Panc1 (cell line): ENCODE measurements around the gene INS. TPM values are rescaled to one million over a fixed set of nuclear protein-coding genes. Genes with fewer than 3 reads are reported as not detected.

Source experiments
- ATAC-seq: fragments of 200-7000 bp; cut with Tn5 transposase; 2 replicates; pipeline ENCODE4 v1.9.1; 2020; ENCODE audit warnings: mild to moderate bottlenecking, moderate library complexity
- BruUV-seq: library from RNA; stranded (reverse); fragments of 400-500 nt; replicated peaks from 2 replicates; lab custom pipeline; 2021; lab: Mats Ljungman, UMichigan
- CTCF ChIA-PET: fragments of 300-600 bp; sonication (Branson Sonifier 250); formaldehyde crosslinking; loops from one replicate; lab custom pipeline; 2022; ENCODE audit warnings: antibody characterized with exemption; lab: Charles Lee
- POLR2A ChIA-PET: fragments of 300-600 bp; sonication (Branson Sonifier 250); formaldehyde crosslinking; loops from one replicate; lab custom pipeline; 2022; ENCODE audit warnings: antibody characterized with exemption; lab: Charles Lee
- DNase-seq: peaks from one replicate; pipeline ENCODE4 v3.0.0-alpha.2; 2010; ENCODE audit warnings: low read depth, low spot score
- H3K27ac ChIP-seq: 2 replicates; pipeline ENCODE4 v1.5.1; 2011; ENCODE audit warnings: mild to moderate bottlenecking, low read length, inconsistent platforms
- H3K27me3 ChIP-seq: fragments of 200-500 bp; sonication (Bioruptor generic); 2 replicates; pipeline ENCODE4 v1.6.0; 2014; ENCODE audit warnings: low read length, inconsistent platforms; ENCODE audit not compliant: control insufficient read depth, insufficient read depth
- H3K36me3 ChIP-seq: fragments of 200-500 bp; sonication (Bioruptor generic); 2 replicates; pipeline ENCODE4 v1.5.1; 2014; ENCODE audit warnings: inconsistent platforms, mild to moderate bottlenecking, low read length, moderate library complexity; ENCODE audit not compliant: control insufficient read depth, insufficient read depth
- H3K4me1 ChIP-seq: 2 replicates; pipeline ENCODE4 v1.5.1; 2011; ENCODE audit warnings: inconsistent platforms, mild to moderate bottlenecking, low read length, moderate library complexity; ENCODE audit not compliant: control insufficient read depth, insufficient read depth
- H3K4me3 ChIP-seq, 2 experiments: 2 replicates each; pipeline ENCODE4 v1.5.1; 2011 to 2012; ENCODE audit warnings: low read depth in 2 of 2, low read length in 2 of 2, mild to moderate bottlenecking in 2 of 2, inconsistent platforms in 1 of 2, moderate library complexity in 1 of 2
- H3K9me3 ChIP-seq: fragments of 200-500 bp; sonication (Bioruptor generic); 2 replicates; pipeline ENCODE4 v1.5.1; 2014; ENCODE audit warnings: low read depth, mild to moderate bottlenecking, inconsistent platforms, low read length, moderate library complexity; ENCODE audit not compliant: control insufficient read depth, insufficient read depth
- POLR2AphosphoS5 ChIP-seq: IDR thresholded peaks from 2 replicates; pipeline ENCODE4 v1.6.1; 2012; ENCODE audit warnings: mild to moderate bottlenecking, low read depth, low read length, moderate library complexity
- SIN3A ChIP-seq: IDR thresholded peaks from 2 replicates; pipeline ENCODE4 v1.6.1; 2012; ENCODE audit warnings: low read depth, mild to moderate bottlenecking, low read length, moderate library complexity, borderline replicate concordance; ENCODE audit not compliant: insufficient read depth
- TCF7L2 ChIP-seq: IDR thresholded peaks from 2 replicates; pipeline ENCODE4 v1.6.1; 2011; ENCODE audit warnings: mild to moderate bottlenecking, low read depth, low read length, inconsistent platforms
- in situ Hi-C: cut with HindIII; loops from 2 replicates; pipeline ENCODE4 v1.10.0; 2016; ENCODE audit warnings: low sequenced_read_pairs, low pct_unique_long_range_greater_than_20kb
- intact Hi-C: fragments of 100-400 bp; cut with micrococcal nuclease; formaldehyde crosslinking; loops from one replicate; pipeline ENCODE4 v1.10.0; 2022; ENCODE audit not compliant: unreplicated experiment
- total RNA-seq: library from RNA; stranded (reverse); gene quantifications from one replicate; pipeline ENCODE4 v1.2.1, GENCODE V29; 2021; ENCODE audit not compliant: unreplicated experiment
- TF ChIP-seq, protein P1 (sequence below): fragments of 450-650 bp; IDR thresholded peaks from 2 replicates; pipeline ENCODE4 v1.5.1; 2017; ENCODE audit warnings: mild to moderate bottlenecking
- TF ChIP-seq, protein P2 (sequence below), 2 experiments: IDR thresholded peaks; 2 replicates each; pipeline ENCODE4 v1.6.1; 2011 to 2012; ENCODE audit warnings: low read depth in 2 of 2, control low read depth in 1 of 2, low read length in 1 of 2, mild to moderate bottlenecking in 1 of 2, moderate library complexity in 1 of 2; ENCODE audit not compliant: insufficient read depth in 1 of 2

The INS gene
- total RNA-seq, 1 experiment from 2014 or later: not detected

DNA sequence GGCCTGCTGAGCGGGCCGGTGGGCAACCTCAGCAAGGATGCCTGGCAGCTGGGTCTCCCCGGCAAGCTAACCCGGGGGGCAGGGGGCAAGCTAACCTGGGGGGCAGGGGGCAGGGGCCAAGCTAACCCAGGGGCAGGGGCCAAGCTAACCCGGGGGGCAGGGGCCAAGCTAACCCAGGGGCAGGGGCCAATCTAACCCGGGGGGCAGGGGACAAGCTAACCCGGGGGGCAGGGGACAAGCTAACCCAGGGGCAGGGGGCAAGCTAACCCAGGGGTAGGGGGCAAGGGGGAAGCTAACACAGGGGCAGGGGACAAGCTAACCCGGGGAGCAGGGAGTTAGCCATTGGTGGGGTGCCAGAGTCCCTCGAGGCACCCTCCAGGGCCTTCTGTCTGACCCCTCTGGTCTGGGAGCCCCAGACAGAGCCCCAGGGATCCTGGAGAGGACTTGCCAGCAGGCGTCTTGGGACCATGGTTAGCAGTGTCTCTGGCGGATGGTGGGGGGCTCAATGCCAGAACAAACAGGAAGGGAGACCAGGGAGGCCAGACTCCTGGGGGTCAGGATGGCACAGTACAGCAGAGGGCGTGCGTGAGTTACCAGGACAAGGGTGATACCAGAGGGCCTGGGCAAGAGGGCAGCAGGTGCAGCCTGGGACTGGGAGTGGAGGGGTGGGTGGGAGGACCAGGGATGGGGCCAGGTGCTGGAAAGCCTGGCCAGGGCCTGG lies 37.9 kb downstream of the INS start:
- no peak overlapping the region for H3K27ac ChIP-seq
- H3K36me3 ChIP-seq: no peaks in the 10 kb centered on the region
- peaks cover 1% of the 10 kb centered on the region; the same call in 1 of the 2 replicates for H3K27me3 ChIP-seq
- intact Hi-C loops: no loop called here
- H3K4me1 ChIP-seq: no peaks in the 10 kb centered on the region
- ChIA-PET POLR2A (no interaction called here), CTCF (interaction anchor here (0.6 to 0.7 kb wide), 3 partner anchors 27 to 1036 kb away, joined by 4 to 5 read pairs (median 5); no protein-coding TSS in a partner anchor)
- DNase-seq (no peak), ATAC-seq (peak; percentile 46)
- no peaks in the 10 kb centered on the region for H3K9me3 ChIP-seq
- in situ Hi-C loops: no loop called here
- no peak overlapping the region for H3K4me3 ChIP-seq
- TF ChIP-seq POLR2AphosphoS5 (no peak), TCF7L2 (no peak), SIN3A (no peak)
- TF ChIP-seq, protein P1, sequence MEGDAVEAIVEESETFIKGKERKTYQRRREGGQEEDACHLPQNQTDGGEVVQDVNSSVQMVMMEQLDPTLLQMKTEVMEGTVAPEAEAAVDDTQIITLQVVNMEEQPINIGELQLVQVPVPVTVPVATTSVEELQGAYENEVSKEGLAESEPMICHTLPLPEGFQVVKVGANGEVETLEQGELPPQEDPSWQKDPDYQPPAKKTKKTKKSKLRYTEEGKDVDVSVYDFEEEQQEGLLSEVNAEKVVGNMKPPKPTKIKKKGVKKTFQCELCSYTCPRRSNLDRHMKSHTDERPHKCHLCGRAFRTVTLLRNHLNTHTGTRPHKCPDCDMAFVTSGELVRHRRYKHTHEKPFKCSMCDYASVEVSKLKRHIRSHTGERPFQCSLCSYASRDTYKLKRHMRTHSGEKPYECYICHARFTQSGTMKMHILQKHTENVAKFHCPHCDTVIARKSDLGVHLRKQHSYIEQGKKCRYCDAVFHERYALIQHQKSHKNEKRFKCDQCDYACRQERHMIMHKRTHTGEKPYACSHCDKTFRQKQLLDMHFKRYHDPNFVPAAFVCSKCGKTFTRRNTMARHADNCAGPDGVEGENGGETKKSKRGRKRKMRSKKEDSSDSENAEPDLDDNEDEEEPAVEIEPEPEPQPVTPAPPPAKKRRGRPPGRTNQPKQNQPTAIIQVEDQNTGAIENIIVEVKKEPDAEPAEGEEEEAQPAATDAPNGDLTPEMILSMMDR: no peak; the same call in 1 of the 2 replicates
- TF ChIP-seq, protein P2, sequence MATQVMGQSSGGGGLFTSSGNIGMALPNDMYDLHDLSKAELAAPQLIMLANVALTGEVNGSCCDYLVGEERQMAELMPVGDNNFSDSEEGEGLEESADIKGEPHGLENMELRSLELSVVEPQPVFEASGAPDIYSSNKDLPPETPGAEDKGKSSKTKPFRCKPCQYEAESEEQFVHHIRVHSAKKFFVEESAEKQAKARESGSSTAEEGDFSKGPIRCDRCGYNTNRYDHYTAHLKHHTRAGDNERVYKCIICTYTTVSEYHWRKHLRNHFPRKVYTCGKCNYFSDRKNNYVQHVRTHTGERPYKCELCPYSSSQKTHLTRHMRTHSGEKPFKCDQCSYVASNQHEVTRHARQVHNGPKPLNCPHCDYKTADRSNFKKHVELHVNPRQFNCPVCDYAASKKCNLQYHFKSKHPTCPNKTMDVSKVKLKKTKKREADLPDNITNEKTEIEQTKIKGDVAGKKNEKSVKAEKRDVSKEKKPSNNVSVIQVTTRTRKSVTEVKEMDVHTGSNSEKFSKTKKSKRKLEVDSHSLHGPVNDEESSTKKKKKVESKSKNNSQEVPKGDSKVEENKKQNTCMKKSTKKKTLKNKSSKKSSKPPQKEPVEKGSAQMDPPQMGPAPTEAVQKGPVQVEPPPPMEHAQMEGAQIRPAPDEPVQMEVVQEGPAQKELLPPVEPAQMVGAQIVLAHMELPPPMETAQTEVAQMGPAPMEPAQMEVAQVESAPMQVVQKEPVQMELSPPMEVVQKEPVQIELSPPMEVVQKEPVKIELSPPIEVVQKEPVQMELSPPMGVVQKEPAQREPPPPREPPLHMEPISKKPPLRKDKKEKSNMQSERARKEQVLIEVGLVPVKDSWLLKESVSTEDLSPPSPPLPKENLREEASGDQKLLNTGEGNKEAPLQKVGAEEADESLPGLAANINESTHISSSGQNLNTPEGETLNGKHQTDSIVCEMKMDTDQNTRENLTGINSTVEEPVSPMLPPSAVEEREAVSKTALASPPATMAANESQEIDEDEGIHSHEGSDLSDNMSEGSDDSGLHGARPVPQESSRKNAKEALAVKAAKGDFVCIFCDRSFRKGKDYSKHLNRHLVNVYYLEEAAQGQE (IDR thresholded peaks at IDR 0.05; ENCODE audit: insufficient read depth in 1 of 2, low read depth in 2 of 2, low read length in 1 of 2): no peak
- no TSS peak for BruUV-seq

DNA sequence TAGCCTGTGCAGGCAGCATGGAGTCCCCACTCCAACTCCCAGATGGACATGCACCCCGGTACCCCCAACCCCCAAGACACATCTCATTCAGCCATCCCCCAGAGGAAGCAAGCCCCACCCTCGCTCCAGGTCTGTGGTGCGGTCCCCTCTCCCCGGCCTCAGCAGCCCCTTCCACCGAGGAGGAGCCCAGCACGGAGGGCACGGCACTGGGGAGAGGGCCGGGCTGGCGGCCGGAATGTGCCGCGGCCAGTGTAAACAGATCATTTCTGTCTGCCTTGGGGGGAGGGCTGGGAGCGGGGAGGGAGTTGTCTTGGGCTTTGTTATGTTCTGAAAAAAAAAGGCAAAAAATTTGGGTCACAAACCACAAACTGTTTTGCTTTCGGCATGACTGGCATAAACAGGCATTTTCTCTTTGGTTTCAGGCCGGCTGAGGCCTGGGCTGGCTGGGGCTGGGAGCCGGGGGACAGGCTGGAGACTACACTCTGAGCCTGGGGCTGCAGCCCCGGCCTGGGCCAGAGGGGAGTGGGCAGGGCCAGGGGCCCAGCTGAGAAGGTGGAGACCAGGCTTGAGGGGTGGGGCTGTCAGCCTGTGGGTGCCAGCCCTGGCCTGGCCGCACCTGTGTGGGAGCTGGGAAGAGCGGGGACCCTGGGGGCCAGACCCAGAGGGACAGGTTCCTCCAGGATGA lies 38.6 kb downstream of the INS start:
- H3K36me3 ChIP-seq: no peaks in the 10 kb centered on the region
- H3K9me3 ChIP-seq: no peaks in the 10 kb centered on the region
- CTCF ChIA-PET: interaction anchor here (0.6 to 0.7 kb wide), 2 partner anchors 29 to 1036 kb away, joined by 4 to 5 read pairs; no protein-coding TSS in a partner anchor
- no peak for DNase-seq
- H3K27ac ChIP-seq: no peak overlapping the region
- peaks cover 2% of the 10 kb centered on the region; the same call in 1 of the 2 replicates for H3K27me3 ChIP-seq
- in situ Hi-C loops (no loop called here), intact Hi-C loops (no loop called here)
- ATAC-seq: no peak
- no peak for TF ChIP-seq POLR2AphosphoS5
- TF ChIP-seq SIN3A: no peak
- TF ChIP-seq, protein P1: no peak
- TF ChIP-seq, protein P2 (IDR thresholded peaks at IDR 0.05; ENCODE audit: insufficient read depth in 1 of 2, low read depth in 2 of 2, low read length in 1 of 2): no peak
- TF ChIP-seq TCF7L2: no peak
- H3K4me3 ChIP-seq: no peak overlapping the region
- no peaks in the 10 kb centered on the region for H3K4me1 ChIP-seq
- POLR2A ChIA-PET: no interaction called here
- no TSS peak for BruUV-seq
